Liver (tissue), 9 donors: Measurements from ENCODE around the gene ATXN1. TPM values are rescaled to one million over a fixed set of nuclear protein-coding genes. Genes with fewer than 3 reads are reported as not detected.

Experiments used
- DNase-seq: peaks from one replicate; pipeline ENCODE4 v3.0.0-alpha.2; 2017; ENCODE audit warnings: low spot score
- H3K27ac ChIP-seq, 2 donors: one replicate each; pipeline ENCODE4 v1.7.0; 2013; ENCODE audit warnings: inconsistent platforms in 2 of 2, low read length in 2 of 2, control low read depth in 1 of 2, low read depth in 1 of 2, mild to moderate bottlenecking in 1 of 2
- H3K27me3 ChIP-seq, 4 donors: one replicate each; pipeline versions ENCODE4 v1.6.1 to v1.7.0; 2013; ENCODE audit warnings: low read length in 3 of 4, inconsistent platforms in 1 of 4, mild to moderate bottlenecking in 1 of 4, moderate library complexity in 1 of 4; ENCODE audit not compliant: control insufficient read depth in 4 of 4, insufficient read depth in 4 of 4
- H3K36me3 ChIP-seq, 4 donors: one replicate each; pipeline versions ENCODE4 v1.6.1 to v1.7.0; 2013; ENCODE audit warnings: low read length in 3 of 4, mild to moderate bottlenecking in 3 of 4, low read depth in 1 of 4, moderate library complexity in 1 of 4; ENCODE audit not compliant: control insufficient read depth in 4 of 4, insufficient read depth in 3 of 4
- H3K4me1 ChIP-seq, 4 donors: one replicate each; pipeline versions ENCODE4 v1.6.1 to v1.7.0; 2013; ENCODE audit warnings: low read length in 3 of 4, mild to moderate bottlenecking in 3 of 4, moderate library complexity in 1 of 4; ENCODE audit not compliant: control insufficient read depth in 4 of 4, insufficient read depth in 4 of 4
- H3K4me3 ChIP-seq, 3 donors: one replicate each; pipeline versions ENCODE4 v1.6.1 to v1.7.0; 2013; ENCODE audit warnings: low read length in 3 of 3, control low read depth in 1 of 3, low read depth in 1 of 3, mild to moderate bottlenecking in 1 of 3
- H3K9ac ChIP-seq, 2 donors: one replicate each; pipeline ENCODE4 v1.7.0; 2013; ENCODE audit warnings: low read length in 2 of 2, mild to moderate bottlenecking in 2 of 2, moderate library complexity in 2 of 2, control low read depth in 1 of 2, low read depth in 1 of 2
- H3K9me3 ChIP-seq, 4 donors: one replicate each; pipeline versions ENCODE4 v1.6.1 to v1.7.0; 2013; ENCODE audit warnings: low read length in 3 of 4; ENCODE audit not compliant: control insufficient read depth in 4 of 4
- ATF3 ChIP-seq: IDR thresholded peaks from 2 replicates; pipeline ENCODE4 v1.6.1; 2016; ENCODE audit warnings: antibody characterized with exemption
- CTCF ChIP-seq: fragments of 150-350 bp; IDR thresholded peaks from 2 replicates; pipeline ENCODE4 v1.5.1; 2017; ENCODE audit warnings: improper control_type of control experiment, low read depth, low read length; ENCODE audit not compliant: missing input control
- EGR1 ChIP-seq, 2 donors: IDR thresholded peaks; 2 replicates each; pipeline ENCODE4 v1.6.1; 2016 to 2018; ENCODE audit warnings: antibody characterized with exemption in 2 of 2, low read depth in 2 of 2
- FOXA2 ChIP-seq: IDR thresholded peaks from 2 replicates; pipeline ENCODE4 v1.6.1; 2016; ENCODE audit warnings: antibody characterized with exemption
- GABPA ChIP-seq, 2 donors: IDR thresholded peaks in 1 of 2; conservative IDR thresholded peaks in 1 of 2; 2 replicates each; pipeline ENCODE4 v1.6.1; 2016; ENCODE audit warnings: antibody characterized with exemption in 2 of 2, mild to moderate bottlenecking in 1 of 2, moderate library complexity in 1 of 2
- HNF4A ChIP-seq, 2 donors: conservative IDR thresholded peaks; 2 replicates each; pipeline ENCODE4 v1.6.1; 2016; ENCODE audit warnings: antibody characterized with exemption in 2 of 2, mild to moderate bottlenecking in 2 of 2
- HNF4G ChIP-seq: IDR thresholded peaks from 2 replicates; pipeline ENCODE4 v1.6.1; 2016; ENCODE audit warnings: antibody characterized with exemption
- JUND ChIP-seq, 2 donors: IDR thresholded peaks; 2 replicates each; pipeline ENCODE4 v1.6.1; 2016; ENCODE audit warnings: antibody characterized with exemption in 2 of 2
- MAX ChIP-seq: IDR thresholded peaks from 2 replicates; pipeline ENCODE4 v1.6.1; 2016; ENCODE audit warnings: antibody characterized with exemption
- NR2F2 ChIP-seq: IDR thresholded peaks from 2 replicates; pipeline ENCODE4 v1.6.1; 2016; ENCODE audit warnings: antibody characterized with exemption
- RAD21 ChIP-seq, 2 donors: IDR thresholded peaks; 2 replicates each; pipeline ENCODE4 v1.6.1; 2016; ENCODE audit warnings: antibody characterized with exemption in 2 of 2, mild to moderate bottlenecking in 2 of 2
- RXRA ChIP-seq, 2 donors: IDR thresholded peaks; 2 replicates each; pipeline ENCODE4 v1.6.1; 2017 to 2018; ENCODE audit warnings: antibody characterized with exemption in 2 of 2, mild to moderate bottlenecking in 1 of 2
- SP1 ChIP-seq: IDR thresholded peaks from 2 replicates; pipeline ENCODE4 v1.6.1; 2018; ENCODE audit warnings: antibody characterized with exemption, mild to moderate bottlenecking
- TAF1 ChIP-seq: conservative IDR thresholded peaks from 2 replicates; pipeline ENCODE4 v1.6.1; 2016; ENCODE audit warnings: antibody characterized with exemption, mild to moderate bottlenecking
- YY1 ChIP-seq: IDR thresholded peaks from 2 replicates; pipeline ENCODE4 v1.6.1; 2016; ENCODE audit warnings: antibody characterized with exemption, mild to moderate bottlenecking
- ZBTB33 ChIP-seq: IDR thresholded peaks from 2 replicates; pipeline ENCODE4 v1.6.1; 2016; ENCODE audit warnings: antibody characterized with exemption
- WGBS: extraction: QIAGEN DNeasy Blood & Tissue Kit; methylation state at CpG from one replicate; pipeline ENCODE4 v1.1.7; 2013; 5-methylcytosine and 5-hydroxymethylcytosine counted together
- polyA plus RNA-seq, 2 donors: library from polyadenylated mRNA; stranded (reverse) in 1 of 2; unstranded in 1 of 2; fragments of 200-250 nt in 1 of 2; fragments of >200 nt in 1 of 2; fragmentation: Nextera tagmentation in 1 of 2; extraction: Ambion mirVana in 1 of 2; gene quantifications; one replicate each; pipeline versions ENCODE4 v1.2.1 to v1.2.3, GENCODE V29; 2013 to 2015
- total RNA-seq, 2 donors: library from RNA; depleted of rRNA; stranded (reverse); fragments of >200 nt; gene quantifications; one replicate each; pipeline ENCODE4 v1.2.3, GENCODE V29; 2014
- donor health status: healthy.
- donor health status: healthy.
- donor health status: healthy.
- donor health status: healthy.
- donor health status: healthy.

Gene ATXN1
- total and polyA plus RNA-seq, 4 donors = 4.3 to 29.7 (median 8.2) TPM

GRCh38 chr6:16371401-16371800 is 389.9 kb downstream of the ATXN1 start:
- H3K4me3 ChIP-seq = no peak overlapping the region
- WGBS = 100% methylated on average over 1 of the region's 1 CpG
- TF ChIP-seq RAD21 (IDR thresholded peaks at IDR 0.05) (no peak), HNF4G (no peak), ATF3 (no peak), HNF4A (conservative IDR thresholded peaks at IDR 0.05) (no peak), ZBTB33 (no peak), YY1 (no peak), NR2F2 (no peak), SP1 (no peak), GABPA (IDR thresholded peaks at IDR 0.05 in 1 of 2, conservative IDR thresholded peaks at IDR 0.05 in 1 of 2) (no peak), TAF1 (no peak), JUND (IDR thresholded peaks at IDR 0.05) (no peak)
- H3K36me3 ChIP-seq = peaks cover 0 to 2% (median 0%) of the 10 kb centered on the region in 4 donors
- DNase-seq = no peak
- no peaks in the 10 kb centered on the region for H3K9me3 ChIP-seq
- no peak overlapping the region for H3K9ac ChIP-seq
- no peaks in the 10 kb centered on the region for H3K27me3 ChIP-seq
- H3K27ac ChIP-seq = no peak overlapping the region
- H3K4me1 ChIP-seq = peaks cover 0 to 12% (median 2%) of the 10 kb centered on the region in 4 donors

GRCh38 chr6:16370943-16371342 is 390.3 kb downstream of the ATXN1 start:
- Histone ChIP-seq H3K27ac (no peak overlapping the region), H3K9ac (no peak overlapping the region), H3K4me1 (peaks cover 0 to 12% (median 2%) of the 10 kb centered on the region in 4 donors), H3K36me3 (peaks cover 0 to 2% (median 0%) of the 10 kb centered on the region in 4 donors), H3K4me3 (no peak overlapping the region), H3K27me3 (no peaks in the 10 kb centered on the region), H3K9me3 (no peaks in the 10 kb centered on the region)
- no peak for TF ChIP-seq HNF4A (conservative IDR thresholded peaks at IDR 0.05)
- TF ChIP-seq NR2F2 = no peak
- TF ChIP-seq JUND (IDR thresholded peaks at IDR 0.05) = no peak
- no peak for TF ChIP-seq HNF4G
- no peak for TF ChIP-seq EGR1 (IDR thresholded peaks at IDR 0.05; ENCODE audit: low read depth in 2 of 2)
- no peak for TF ChIP-seq TAF1
- no peak for TF ChIP-seq SP1
- TF ChIP-seq RXRA (IDR thresholded peaks at IDR 0.05) = no peak
- no peak for TF ChIP-seq ZBTB33
- TF ChIP-seq MAX = no peak
- TF ChIP-seq FOXA2 = no peak
- no peak for TF ChIP-seq CTCF
- TF ChIP-seq ATF3 = no peak
- no peak for TF ChIP-seq YY1
- 88% methylated on average over 2 of the region's 2 CpGs for WGBS
- no peak for DNase-seq
